ENCODE results near the gene INHA.

The INHA gene, protein sequence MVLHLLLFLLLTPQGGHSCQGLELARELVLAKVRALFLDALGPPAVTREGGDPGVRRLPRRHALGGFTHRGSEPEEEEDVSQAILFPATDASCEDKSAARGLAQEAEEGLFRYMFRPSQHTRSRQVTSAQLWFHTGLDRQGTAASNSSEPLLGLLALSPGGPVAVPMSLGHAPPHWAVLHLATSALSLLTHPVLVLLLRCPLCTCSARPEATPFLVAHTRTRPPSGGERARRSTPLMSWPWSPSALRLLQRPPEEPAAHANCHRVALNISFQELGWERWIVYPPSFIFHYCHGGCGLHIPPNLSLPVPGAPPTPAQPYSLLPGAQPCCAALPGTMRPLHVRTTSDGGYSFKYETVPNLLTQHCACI

GRCh38 chr2:219572237-219573001 lies at the start of gene INHA:
Gene INHA, plus strand, starts transcription at chr2:219572310. Its CDS starts 65 bp downstream, at chr2:219572375.
- DNase-seq (ENCODE audit: low read depth): no peak

DNA sequence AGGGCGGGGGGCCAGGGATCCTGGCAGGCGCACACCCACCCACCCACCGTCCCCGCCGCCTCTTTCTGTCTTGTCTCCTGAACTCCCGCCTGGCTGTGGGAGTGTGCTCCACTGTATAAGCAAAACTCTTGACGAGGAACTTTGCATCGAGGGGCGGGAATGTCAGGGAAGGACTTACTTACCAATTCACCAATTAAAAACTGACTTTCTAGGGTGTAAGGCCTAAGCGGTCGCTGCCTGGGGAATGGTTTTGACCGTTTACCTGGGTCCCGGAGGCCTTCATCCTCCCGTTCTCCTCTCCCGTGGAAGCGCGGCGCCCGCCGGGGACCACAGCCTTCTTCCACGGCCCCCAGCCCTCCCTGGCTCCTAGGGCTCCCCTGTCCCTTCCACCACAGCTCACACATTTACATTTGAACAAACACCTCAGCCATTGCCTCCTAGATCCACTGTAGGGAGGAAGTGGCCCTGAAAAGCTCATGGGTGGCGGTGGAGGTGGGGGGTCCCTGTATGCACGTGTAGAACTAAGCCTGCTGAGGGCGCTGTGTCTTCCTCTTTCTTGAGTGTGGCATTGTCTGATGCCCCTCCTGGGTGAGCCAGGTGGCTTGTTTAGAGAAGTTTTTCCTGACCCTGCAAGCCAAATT lies 49.0 kb upstream of the INHA start:
- no peak for DNase-seq (ENCODE audit: low read depth)

- DNase-seq (ENCODE audit: low read depth): no peak
Measured at GRCh38 chr2:219524817-219525216, 47.3 kb upstream of the INHA start.

DNA sequence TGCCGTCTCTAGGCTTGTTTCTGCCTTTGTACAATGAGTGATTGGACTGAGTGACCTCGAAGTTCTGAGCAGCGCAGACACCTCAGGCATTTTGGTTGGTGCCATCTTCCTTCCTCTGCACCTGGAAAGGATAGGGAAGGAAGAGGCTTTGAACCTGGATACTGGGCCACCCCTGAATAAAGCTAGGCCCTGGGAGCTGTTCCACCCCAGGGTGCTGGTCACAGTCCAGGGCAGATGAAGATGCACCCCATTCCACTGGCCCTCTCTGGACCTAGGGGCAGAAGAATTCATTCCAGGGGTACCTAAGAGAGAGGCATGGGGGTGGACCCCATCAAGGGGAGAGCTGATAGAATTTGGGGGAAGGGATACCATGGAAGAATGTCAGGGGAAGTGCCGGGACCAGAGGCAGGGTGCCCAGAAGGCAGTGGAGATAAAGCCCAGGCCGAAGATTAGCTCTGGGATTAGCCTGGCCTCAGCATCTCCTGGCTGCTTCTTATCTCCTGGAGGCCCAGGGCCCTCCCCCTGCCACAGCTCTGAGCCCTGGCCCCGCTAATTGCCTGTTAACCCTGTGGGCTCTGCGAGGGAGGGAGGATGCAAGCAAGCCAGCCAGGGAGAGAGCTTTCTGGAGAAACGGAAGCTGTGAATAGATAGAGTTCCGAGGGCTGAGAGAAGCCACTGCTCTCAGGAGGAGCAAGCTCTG lies 46.4 kb upstream of the INHA start:
- no peak for DNase-seq (ENCODE audit: low read depth)

- no peak for DNase-seq (ENCODE audit: low read depth)
Measured at GRCh38 chr2:219526320-219527075, 45.6 kb upstream of the INHA start.

- no peak for DNase-seq (ENCODE audit: low read depth)
Measured at GRCh38 chr2:219527076-219527394, 45.1 kb upstream of the INHA start.

DNA sequence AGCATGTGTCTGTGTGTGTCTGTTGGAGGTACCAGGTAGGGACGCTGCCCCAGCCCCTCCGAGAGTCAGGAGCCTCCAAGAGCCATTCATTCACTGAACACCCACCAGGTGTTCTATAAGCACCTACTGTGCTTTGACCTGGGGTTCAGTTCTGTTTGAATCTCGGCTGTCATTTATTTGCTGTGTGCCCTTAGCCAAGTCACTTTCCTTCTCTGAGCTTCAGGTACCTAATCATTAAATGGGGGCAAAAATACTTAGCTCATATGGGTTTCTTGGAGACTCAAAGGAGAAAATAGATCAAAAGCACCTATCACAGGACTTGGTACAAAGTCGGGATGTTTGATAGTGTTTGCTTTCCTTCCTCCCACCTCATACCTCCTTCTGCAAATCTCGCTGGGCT lies 44.6 kb upstream of the INHA start:
- DNase-seq (ENCODE audit: low read depth): no peak

DNA sequence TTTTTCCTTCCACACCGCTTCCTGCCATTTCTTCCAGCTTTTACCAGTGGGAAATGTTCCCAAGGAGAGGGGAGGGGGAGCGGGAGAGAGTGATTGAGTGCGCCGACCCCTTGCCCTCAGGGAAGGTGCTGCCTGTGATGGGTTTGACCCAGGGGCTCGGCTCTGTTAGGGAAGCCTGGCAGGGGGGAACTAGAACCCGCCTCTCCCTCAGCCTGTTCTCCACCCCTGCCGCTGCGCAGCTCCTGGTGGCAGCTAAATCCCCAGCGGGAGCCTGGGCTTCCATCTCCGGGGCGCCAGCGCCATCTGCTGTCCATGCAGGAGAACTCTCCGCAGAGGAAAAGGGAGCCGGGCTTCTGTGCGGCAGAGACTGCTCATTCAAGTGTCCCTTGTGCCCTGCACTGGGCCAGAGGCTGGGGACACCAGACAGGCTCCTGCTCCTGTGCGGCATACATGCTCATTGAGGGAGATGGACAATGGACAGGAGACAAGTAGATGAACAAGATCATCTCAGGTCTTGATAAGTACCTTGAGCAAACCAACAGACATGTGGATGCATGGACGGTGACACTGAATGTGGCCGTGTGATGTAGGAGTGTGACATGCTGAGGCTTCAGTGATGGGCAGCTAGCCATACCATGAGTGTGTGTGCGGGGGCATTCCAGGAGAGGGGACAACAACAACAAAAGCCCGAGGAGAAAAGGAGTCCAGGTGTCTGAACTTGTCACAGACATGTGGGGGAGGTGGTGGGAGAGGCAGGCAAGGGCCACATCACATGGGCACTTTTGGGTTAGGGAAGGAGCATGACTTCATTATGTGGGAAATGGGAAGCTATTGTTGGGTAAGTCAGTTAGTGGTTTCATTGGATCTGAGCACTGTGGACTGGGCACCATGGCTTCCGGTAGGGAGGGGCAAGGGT lies 41.8 kb upstream of the INHA start:
- peak; percentile 71 for DNase-seq (ENCODE audit: low read depth)

DNA sequence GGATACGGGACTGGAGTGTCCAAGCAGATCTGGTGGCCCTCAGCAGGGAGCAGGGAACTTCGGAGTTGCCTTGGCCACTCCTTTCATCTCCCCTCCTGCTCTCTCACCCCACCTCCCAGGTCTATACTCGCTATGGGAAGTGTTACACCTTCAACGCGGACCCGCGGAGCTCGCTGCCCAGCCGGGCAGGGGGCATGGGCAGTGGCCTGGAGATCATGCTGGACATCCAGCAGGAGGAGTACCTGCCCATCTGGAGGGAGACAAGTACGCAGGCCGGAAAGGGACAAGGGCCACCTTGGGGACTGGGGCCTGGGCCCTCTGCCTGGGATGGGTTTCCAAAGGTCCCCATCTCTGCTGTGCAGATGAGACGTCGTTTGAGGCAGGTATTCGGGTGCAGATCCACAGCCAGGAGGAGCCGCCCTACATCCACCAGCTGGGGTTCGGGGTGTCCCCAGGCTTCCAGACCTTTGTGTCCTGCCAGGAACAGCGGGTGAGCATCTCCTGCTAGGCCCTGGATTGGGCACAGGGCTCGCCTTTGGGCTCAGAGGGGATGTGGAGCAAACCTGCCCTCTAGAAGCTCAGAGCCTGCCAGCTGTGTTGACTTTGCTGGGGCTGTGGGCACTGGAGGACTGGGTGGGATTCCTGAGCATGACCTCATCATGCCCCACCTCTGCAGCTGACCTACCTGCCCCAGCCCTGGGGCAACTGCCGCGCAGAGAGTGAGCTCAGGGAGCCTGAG lies 40.3 kb upstream of the INHA start:
- DNase-seq (ENCODE audit: low read depth): no peak

GRCh38 chr2:219532378-219532649 lies 39.8 kb upstream of the INHA start:
- no peak for DNase-seq (ENCODE audit: low read depth)

DNA sequence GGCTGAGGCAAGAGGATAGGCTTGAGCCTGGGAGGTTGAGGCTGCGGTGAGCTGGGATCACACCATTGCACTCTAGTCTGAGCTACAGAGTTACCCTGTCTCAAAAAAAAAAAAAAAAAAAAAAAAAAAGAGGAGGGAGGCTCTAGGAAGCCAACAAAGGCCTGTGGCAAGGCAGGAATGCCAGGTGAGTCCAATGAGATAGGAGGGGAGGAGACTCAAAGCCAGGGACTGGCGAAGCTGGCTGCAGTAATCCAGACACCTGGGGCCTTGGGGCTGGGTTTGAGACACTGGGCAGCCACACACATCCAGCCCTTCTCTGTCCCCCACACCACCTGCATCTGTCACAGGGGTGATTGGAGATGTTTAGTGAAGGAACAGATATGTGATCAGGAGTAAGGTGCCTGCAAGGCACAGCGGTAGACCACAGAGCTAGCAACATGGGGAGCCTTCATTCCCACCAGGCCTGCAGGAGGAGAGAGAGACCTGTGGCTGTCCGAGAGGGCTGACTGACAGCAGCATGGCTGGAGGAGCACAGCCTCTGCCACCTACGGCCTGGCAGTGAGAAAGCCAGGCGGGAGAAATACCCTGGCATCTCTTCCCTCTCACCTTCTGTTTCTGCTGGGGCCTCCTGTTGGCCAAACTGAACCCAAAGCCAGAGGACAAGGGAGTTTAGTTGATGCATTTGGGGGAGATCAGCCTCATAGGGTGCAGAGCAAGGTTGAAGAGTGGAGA lies 38.0 kb upstream of the INHA start:
- DNase-seq (ENCODE audit: low read depth): no peak

DNA sequence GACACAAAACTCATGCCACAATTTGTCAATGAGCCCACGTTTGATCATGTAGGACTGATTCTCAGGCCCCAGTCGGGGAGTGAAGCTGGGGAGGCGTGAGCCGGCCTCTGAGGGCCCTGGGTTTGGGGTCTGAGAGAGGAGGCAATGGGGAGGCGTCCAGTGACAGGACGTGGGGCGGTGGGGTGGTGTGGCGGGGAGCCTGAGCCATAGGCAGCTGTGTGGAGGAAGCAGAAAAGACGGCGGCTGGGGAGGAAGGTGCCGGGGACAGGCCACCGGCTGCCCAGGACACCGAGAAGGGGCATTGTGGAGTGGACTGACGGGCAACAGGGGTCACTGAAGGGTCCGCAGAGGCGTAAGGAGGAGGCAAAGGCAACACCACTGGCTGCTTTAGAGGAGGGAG lies 35.7 kb upstream of the INHA start:
- DNase-seq (ENCODE audit: low read depth): no peak

- no peak for DNase-seq (ENCODE audit: low read depth)
Measured at GRCh38 chr2:219536967-219537366, 35.1 kb upstream of the INHA start.

- DNase-seq (ENCODE audit: low read depth): no peak
Measured at GRCh38 chr2:219537657-219538488, 34.2 kb upstream of the INHA start.

DNA sequence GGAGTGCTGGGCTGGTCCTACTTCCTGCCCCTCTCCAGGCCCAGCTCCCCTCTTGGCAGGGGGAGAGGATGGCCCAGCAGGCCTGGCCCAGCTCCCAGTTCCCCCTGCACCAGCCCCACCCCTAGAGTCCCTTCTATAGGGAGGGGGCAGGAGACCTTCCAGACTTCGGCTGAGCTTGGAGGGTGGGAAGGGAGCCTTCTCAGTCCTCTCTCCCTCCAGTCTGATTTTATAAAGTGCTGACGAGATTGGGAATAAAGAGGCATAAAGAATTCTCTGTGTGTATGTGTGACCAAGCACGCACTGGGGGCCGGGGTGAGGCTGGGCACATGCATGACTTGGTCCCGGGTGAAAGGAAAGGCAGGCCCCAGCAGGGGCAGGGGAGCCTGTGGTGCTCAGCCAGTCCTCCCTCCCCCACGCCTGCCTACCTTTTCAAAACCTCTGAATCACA lies 33.6 kb upstream of the INHA start:
- no peak for DNase-seq (ENCODE audit: low read depth)

- no peak for DNase-seq (ENCODE audit: low read depth)
Measured at GRCh38 chr2:219538956-219539788, 32.9 kb upstream of the INHA start.

DNA sequence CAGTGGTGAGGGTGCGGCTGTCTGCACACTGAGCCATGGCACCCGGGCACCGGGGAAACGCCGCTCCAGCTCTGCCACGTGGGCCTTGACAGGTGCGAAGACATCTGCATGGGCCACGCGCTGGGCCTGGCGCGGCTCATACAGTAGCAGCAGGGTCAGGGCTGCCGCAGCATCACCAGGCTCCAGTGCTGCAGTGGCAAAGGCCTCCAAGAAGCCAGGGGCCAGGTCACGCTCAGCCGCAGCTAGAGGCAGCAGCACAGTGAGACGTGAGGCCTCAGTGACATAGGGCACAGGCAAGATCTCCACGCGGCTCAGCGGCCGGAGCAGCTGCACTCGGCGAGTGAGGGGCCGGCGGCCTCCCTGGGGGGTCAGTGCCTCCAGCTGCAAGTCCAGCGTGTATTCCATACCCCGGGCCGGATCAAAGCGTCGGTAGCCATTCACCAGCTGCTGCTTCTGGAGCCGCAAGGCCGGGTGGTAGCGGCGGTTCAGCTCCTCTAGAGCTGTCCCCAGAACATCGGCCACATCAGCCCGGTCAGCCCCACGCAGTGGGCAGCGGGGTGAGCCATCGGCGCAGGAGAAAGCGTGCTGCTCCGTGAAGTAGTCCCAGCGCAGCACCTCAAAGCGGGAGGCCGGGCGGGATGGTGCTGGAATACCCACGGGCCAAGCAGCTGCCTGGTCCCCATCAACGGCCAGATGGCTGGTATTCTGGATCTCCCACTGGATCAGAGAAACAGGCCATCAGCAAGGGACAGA lies 32.0 kb upstream of the INHA start:
- no peak for DNase-seq (ENCODE audit: low read depth)

Measured in stimulated activated CD8-positive, alpha-beta memory T cell treated with anti-CD3 and anti-CD28 coated beads, Interleukin-7, amount 100 ng/mL, for 24 hours (primary cell).